BE2C (cell line): ENCODE data around the gene BBS5. TPM values are rescaled to one million over a fixed set of nuclear protein-coding genes. Genes with fewer than 3 reads are reported as not detected.
"Not testable (repeated sequence)": the region's sequence is repeated elsewhere in the genome, so short reads cannot be mapped to it uniquely, and the experiment has no call there.

Experiments used
- DNase-seq: peaks from one replicate; pipeline ENCODE4 v3.0.0-alpha.2; 2020
- H3K27me3 ChIP-seq: fragments of 250-450 bp; sonication (Bioruptor Pico); 2 replicates; pipeline ENCODE4 v1.5.1; 2020; ENCODE audit warnings: mild to moderate bottlenecking
- H3K36me3 ChIP-seq: fragments of 250-450 bp; sonication (Bioruptor Pico); 2 replicates; pipeline ENCODE4 v1.5.1; 2020; ENCODE audit warnings: mild to moderate bottlenecking
- H3K4me1 ChIP-seq: fragments of 250-450 bp; sonication (Bioruptor Pico); 2 replicates; pipeline ENCODE4 v1.5.1; 2020
- H3K4me3 ChIP-seq: 2 replicates; pipeline ENCODE4 v1.5.1; 2011; ENCODE audit warnings: low read depth, low read length
- H3K9me3 ChIP-seq: fragments of 250-450 bp; sonication (Bioruptor Pico); 2 replicates; pipeline ENCODE4 v1.5.1; 2020
- CTCF ChIP-seq: IDR thresholded peaks from 2 replicates; pipeline ENCODE4 v1.5.1; 2012; ENCODE audit warnings: mild to moderate bottlenecking, low read depth, low read length
- polyA plus RNA-seq: library from polyadenylated mRNA; unstranded; fragments of >200 nt; gene quantifications from one replicate; pipeline ENCODE4 v1.2.1, GENCODE V29; 2012; ENCODE audit warnings: low read depth, missing spikeins; ENCODE audit not compliant: insufficient read length, insufficient read depth

Gene BBS5
- 2.8 TPM for polyA plus RNA-seq

GRCh38 chr2:169479257-169480078 lies at the start of gene BBS5:
Gene BBS5, plus strand, starts transcription at chr2:169479494. Its CDS starts 60 bp downstream, at chr2:169479554.
- TF ChIP-seq CTCF = peak; percentile 41
- no peaks in the 10 kb centered on the region for H3K36me3 ChIP-seq
- H3K9me3 ChIP-seq = no peaks in the 10 kb centered on the region
- H3K4me1 ChIP-seq = no peaks in the 10 kb centered on the region
- DNase-seq = peak; percentile 71
- H3K4me3 ChIP-seq = peak within 1 kb of the TSS; percentile 68
- H3K27me3 ChIP-seq = no peaks in the 10 kb centered on the region

- not testable (repeated sequence) for DNase-seq, H3K4me1 ChIP-seq, H3K27me3 ChIP-seq, H3K4me3 ChIP-seq, H3K36me3 ChIP-seq, H3K9me3 ChIP-seq
Observed at GRCh38 chr2:169431772-169432171, 47.5 kb upstream of the BBS5 start.

- not testable (repeated sequence) for DNase-seq, H3K4me1 ChIP-seq, H3K9me3 ChIP-seq
Observed at GRCh38 chr2:169434236-169434635, 45.1 kb upstream of the BBS5 start.

GRCh38 chr2:169438466-169439072 lies 40.7 kb upstream of the BBS5 start:
- no peaks in the 10 kb centered on the region for H3K27me3 ChIP-seq
- H3K9me3 ChIP-seq = no peaks in the 10 kb centered on the region
- no peak for TF ChIP-seq CTCF
- no peaks in the 10 kb centered on the region for H3K36me3 ChIP-seq
- DNase-seq = no peak
- no peaks in the 10 kb centered on the region for H3K4me1 ChIP-seq
- no peak overlapping the region for H3K4me3 ChIP-seq

More at GRCh38 chr2:169434236-169434635, 45.1 kb upstream of the BBS5 start:
- H3K4me3 ChIP-seq, H3K36me3 ChIP-seq, H3K27me3 ChIP-seq: not testable (repeated sequence)

- no peak for DNase-seq
- no peak for TF ChIP-seq CTCF
Observed at GRCh38 chr2:169439900-169440299, 39.4 kb upstream of the BBS5 start.

GRCh38 chr2:169446452-169446851 lies 32.8 kb upstream of the BBS5 start:
- TF ChIP-seq CTCF = no peak
- Histone ChIP-seq H3K36me3 (no peaks in the 10 kb centered on the region), H3K27me3 (no peaks in the 10 kb centered on the region), H3K4me3 (no peak overlapping the region), H3K4me1 (no peaks in the 10 kb centered on the region), H3K9me3 (no peaks in the 10 kb centered on the region)
- no peak for DNase-seq

More at GRCh38 chr2:169439900-169440299, 39.4 kb upstream of the BBS5 start:
- Histone ChIP-seq H3K4me3 (no peak overlapping the region), H3K4me1 (no peaks in the 10 kb centered on the region), H3K9me3 (no peaks in the 10 kb centered on the region), H3K36me3 (no peaks in the 10 kb centered on the region), H3K27me3 (no peaks in the 10 kb centered on the region)

GRCh38 chr2:169448316-169448715 lies 31.0 kb upstream of the BBS5 start:
- Histone ChIP-seq H3K4me3 (no peak overlapping the region), H3K36me3 (no peaks in the 10 kb centered on the region), H3K9me3 (no peaks in the 10 kb centered on the region), H3K27me3 (no peaks in the 10 kb centered on the region), H3K4me1 (no peaks in the 10 kb centered on the region)
- TF ChIP-seq CTCF = no peak
- DNase-seq = no peak
